Lower leg skin (tissue), 3 donors: Measurements from ENCODE around the gene NRXN2.

Experiments
- POLR2A ChIP-seq, 2 donors: fragments of 450-650 bp; IDR thresholded peaks; one replicate each; pipeline ENCODE4 v1.6.1; 2016 to 2017; ENCODE audit warnings: antibody characterized with exemption in 2 of 2, mild to moderate bottlenecking in 1 of 2, moderate library complexity in 1 of 2
- TF ChIP-seq, protein P1 (sequence below), 3 donors: fragments of 450-650 bp; IDR thresholded peaks; one replicate each; pipeline ENCODE4 v1.5.1; 2016; ENCODE audit warnings: antibody characterized with exemption in 3 of 3, mild to moderate bottlenecking in 3 of 3, moderate library complexity in 2 of 3

- TF ChIP-seq, protein P1, sequence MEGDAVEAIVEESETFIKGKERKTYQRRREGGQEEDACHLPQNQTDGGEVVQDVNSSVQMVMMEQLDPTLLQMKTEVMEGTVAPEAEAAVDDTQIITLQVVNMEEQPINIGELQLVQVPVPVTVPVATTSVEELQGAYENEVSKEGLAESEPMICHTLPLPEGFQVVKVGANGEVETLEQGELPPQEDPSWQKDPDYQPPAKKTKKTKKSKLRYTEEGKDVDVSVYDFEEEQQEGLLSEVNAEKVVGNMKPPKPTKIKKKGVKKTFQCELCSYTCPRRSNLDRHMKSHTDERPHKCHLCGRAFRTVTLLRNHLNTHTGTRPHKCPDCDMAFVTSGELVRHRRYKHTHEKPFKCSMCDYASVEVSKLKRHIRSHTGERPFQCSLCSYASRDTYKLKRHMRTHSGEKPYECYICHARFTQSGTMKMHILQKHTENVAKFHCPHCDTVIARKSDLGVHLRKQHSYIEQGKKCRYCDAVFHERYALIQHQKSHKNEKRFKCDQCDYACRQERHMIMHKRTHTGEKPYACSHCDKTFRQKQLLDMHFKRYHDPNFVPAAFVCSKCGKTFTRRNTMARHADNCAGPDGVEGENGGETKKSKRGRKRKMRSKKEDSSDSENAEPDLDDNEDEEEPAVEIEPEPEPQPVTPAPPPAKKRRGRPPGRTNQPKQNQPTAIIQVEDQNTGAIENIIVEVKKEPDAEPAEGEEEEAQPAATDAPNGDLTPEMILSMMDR (IDR thresholded peaks at IDR 0.05) = no peak
- no peak for TF ChIP-seq POLR2A (IDR thresholded peaks at IDR 0.05)
These were observed 27.0 kb downstream of the NRXN2 start for GRCh38 chr11:64696045-64696444.
